ENCODE results near the gene CARS2. TPM values are rescaled to one million over a fixed set of nuclear protein-coding genes. Genes with fewer than 3 reads are reported as not detected.

The CARS2 gene, protein sequence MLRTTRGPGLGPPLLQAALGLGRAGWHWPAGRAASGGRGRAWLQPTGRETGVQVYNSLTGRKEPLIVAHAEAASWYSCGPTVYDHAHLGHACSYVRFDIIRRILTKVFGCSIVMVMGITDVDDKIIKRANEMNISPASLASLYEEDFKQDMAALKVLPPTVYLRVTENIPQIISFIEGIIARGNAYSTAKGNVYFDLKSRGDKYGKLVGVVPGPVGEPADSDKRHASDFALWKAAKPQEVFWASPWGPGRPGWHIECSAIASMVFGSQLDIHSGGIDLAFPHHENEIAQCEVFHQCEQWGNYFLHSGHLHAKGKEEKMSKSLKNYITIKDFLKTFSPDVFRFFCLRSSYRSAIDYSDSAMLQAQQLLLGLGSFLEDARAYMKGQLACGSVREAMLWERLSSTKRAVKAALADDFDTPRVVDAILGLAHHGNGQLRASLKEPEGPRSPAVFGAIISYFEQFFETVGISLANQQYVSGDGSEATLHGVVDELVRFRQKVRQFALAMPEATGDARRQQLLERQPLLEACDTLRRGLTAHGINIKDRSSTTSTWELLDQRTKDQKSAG
- total RNA-seq (100 to 1,000 TPM in 1 of 2 experiments, 10 to 100 TPM in 1; 99.9 to 102 TPM), polyA plus RNA-seq (10 to 100 TPM; 36.0 to 59.3 TPM)

DNA sequence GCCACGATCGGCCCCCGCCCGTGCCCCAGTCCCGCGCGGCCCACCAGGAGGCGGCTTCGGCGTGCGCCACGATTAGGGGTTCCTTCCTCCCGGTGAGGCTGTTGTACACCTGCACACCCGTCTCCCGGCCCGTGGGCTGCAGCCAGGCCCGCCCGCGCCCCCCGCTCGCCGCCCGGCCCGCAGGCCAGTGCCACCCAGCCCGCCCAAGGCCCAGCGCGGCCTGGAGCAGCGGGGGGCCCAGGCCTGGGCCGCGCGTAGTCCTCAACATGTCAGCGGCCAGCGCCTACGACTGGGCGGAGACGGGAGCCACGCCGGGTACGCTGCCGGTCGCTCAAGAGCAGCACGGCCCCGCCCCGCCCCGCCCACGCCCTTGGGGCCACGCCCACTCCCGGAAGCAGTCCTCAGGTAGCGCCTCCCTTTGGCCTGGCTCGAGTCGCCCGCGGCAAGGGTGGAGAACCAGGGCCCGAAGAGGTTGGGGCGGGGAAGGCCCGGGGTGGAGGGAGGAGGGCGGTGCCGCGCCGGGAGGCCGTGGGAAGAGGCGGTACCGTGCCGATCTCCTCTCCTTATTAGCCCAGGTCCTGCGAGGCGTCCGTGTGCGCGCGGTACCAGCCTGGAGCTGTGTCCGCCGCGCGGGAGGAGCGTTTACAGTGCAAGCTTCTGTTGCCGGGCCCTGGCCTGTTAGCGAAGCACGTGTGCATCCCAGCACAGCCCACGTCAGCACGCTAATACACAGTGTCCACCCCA lies at the start of gene CARS2:
TSS of gene CARS2 (minus strand) at position 291 of the 744 bp plus-strand sequence. CDS start at position 268, 23 bp downstream.
- Histone ChIP-seq H3K36me3 (ENCODE audit: insufficient read depth, low read length) (peaks cover 10% of the 10 kb centered on the region), H3K4me3 (ENCODE audit: low read length in 2 of 2) (peak within 1 kb of the TSS; percentile 49 to 64), H3K27me3 (ENCODE audit: insufficient read depth, low read length) (no peaks in the 10 kb centered on the region), H3K4me1 (ENCODE audit: insufficient read depth, low read length) (peaks cover 41% of the 10 kb centered on the region), H3K9me3 (ENCODE audit: control insufficient read depth in 1 of 2, low read length in 2 of 2) (no peaks in the 10 kb centered on the region), H3K27ac (ENCODE audit: low read depth, low read length) (peak within 1 kb of the TSS; percentile 74)
- intact Hi-C loops (cut with micrococcal nuclease): loop anchor here (1.0 to 2.0 kb wide), 3 partner anchors 9 to 447 kb away; no protein-coding TSS in a partner anchor
- CTCF ChIA-PET (ENCODE audit: partially characterized antibody): interaction anchor here (0.7 to 1.8 kb wide), 4 partner anchors 9 to 208 kb away, joined by 3 to 7 read pairs (median 5); no protein-coding TSS in a partner anchor
- POLR2A ChIA-PET (ENCODE audit: partially characterized antibody): interaction anchor here (0.6 to 5.0 kb wide), 7 partner anchors 9 to 209 kb away, joined by 3 to 68 read pairs (median 3); partner anchors contain the start of genes ANKRD10, ING1 and RAB20
- Mint-ChIP-seq H3K27ac (peak within 1 kb of the TSS; percentile 83 to 96 (median 93)), H3K27me3 (no peaks in the 10 kb centered on the region), H3K4me3 (peak within 1 kb of the TSS; percentile 91 to 96 (median 94)), H3K9me3 (no peaks in the 10 kb centered on the region), H3K36me3 (peaks cover 8 to 19% of the 10 kb centered on the region in 2 donors), H3K4me1 (peaks cover 27 to 49% (median 40%) of the 10 kb centered on the region in 4 donors)
- DNase-seq: peak; percentile 85 to 93 (median 86)

GRCh38 chr13:110748271-110748670 lies 42.4 kb upstream of the CARS2 start:
- Histone ChIP-seq H3K9me3 (ENCODE audit: control insufficient read depth in 1 of 2, low read length in 2 of 2) (no peaks in the 10 kb centered on the region), H3K27me3 (ENCODE audit: insufficient read depth, low read length) (no peaks in the 10 kb centered on the region), H3K4me3 (ENCODE audit: low read length in 2 of 2) (no peak overlapping the region), H3K4me1 (ENCODE audit: insufficient read depth, low read length) (no peaks in the 10 kb centered on the region), H3K36me3 (ENCODE audit: insufficient read depth, low read length) (no peaks in the 10 kb centered on the region), H3K27ac (ENCODE audit: low read depth, low read length) (no peak overlapping the region)
- ChIA-PET CTCF (ENCODE audit: partially characterized antibody) (no interaction called here), POLR2A (ENCODE audit: partially characterized antibody) (no interaction called here)
- Mint-ChIP-seq H3K27ac (no peak overlapping the region), H3K36me3 (peaks cover 0 to 12% of the 10 kb centered on the region in 2 donors), H3K27me3 (no peaks in the 10 kb centered on the region), H3K4me3 (no peak overlapping the region), H3K9me3 (peaks cover 0 to 14% (median 9%) of the 10 kb centered on the region in 8 donors), H3K4me1 (no peaks in the 10 kb centered on the region)
- no peak for DNase-seq
- intact Hi-C loops (cut with micrococcal nuclease): no loop called here

DNA sequence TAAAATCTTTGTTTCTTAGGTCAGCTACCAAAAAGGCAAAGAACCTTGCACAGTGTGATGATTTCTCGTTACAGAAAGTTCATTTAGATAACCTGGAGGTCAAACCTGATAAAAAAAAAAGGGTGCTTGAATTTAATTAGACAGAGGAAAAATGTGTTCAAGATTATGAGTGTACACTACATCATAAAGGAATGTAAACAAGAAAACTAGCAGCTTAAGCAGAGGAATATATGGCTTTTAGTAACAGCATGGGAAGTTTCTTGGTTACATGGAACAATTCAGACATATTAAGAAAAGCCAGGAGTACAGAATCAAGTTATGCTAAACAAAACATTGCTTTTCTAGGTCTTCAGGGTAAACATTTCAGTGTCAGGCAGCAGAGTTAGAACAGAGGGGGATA lies 40.5 kb upstream of the CARS2 start:
- Histone ChIP-seq H3K4me1 (ENCODE audit: insufficient read depth, low read length) (no peaks in the 10 kb centered on the region), H3K9me3 (ENCODE audit: control insufficient read depth in 1 of 2, low read length in 2 of 2) (no peaks in the 10 kb centered on the region), H3K27ac (ENCODE audit: low read depth, low read length) (no peak overlapping the region), H3K27me3 (ENCODE audit: insufficient read depth, low read length) (no peaks in the 10 kb centered on the region), H3K36me3 (ENCODE audit: insufficient read depth, low read length) (no peaks in the 10 kb centered on the region), H3K4me3 (ENCODE audit: low read length in 2 of 2) (no peak overlapping the region)
- H3K36me3 Mint-ChIP-seq: peaks cover 0 to 11% of the 10 kb centered on the region in 2 donors
- H3K4me1 Mint-ChIP-seq: no peaks in the 10 kb centered on the region
- DNase-seq: no peak
- peaks cover 0 to 21% (median 16%) of the 10 kb centered on the region in 8 donors for H3K9me3 Mint-ChIP-seq
- ChIA-PET POLR2A (ENCODE audit: partially characterized antibody) (no interaction called here), CTCF (ENCODE audit: partially characterized antibody) (no interaction called here)
- no peak overlapping the region for H3K4me3 Mint-ChIP-seq
- intact Hi-C loops (cut with micrococcal nuclease): no loop called here
- H3K27ac Mint-ChIP-seq: no peak overlapping the region
- H3K27me3 Mint-ChIP-seq: no peaks in the 10 kb centered on the region

DNA sequence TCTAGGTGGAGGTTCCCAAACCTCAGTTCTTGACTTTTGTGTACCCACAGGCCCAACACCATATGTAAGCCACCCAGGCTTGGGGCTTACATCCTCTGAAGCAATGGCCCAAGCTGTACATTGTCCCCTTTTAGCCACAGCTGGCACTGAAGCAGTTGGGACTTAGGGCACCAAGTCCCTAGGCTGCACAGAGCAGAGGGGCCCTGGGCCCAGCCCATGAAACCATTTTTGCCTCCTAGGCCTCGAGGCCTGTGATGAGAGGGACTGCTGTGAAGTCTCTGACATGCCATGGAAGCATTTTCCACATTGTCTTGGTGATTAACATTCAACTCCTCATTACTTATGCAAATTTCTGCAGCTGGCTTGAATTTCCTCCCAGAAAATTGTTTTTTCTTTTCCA lies 37.8 kb upstream of the CARS2 start:
- no peaks in the 10 kb centered on the region for H3K4me1 ChIP-seq (ENCODE audit: insufficient read depth, low read length)
- H3K4me3 Mint-ChIP-seq: no peak overlapping the region
- peaks cover 0 to 1% of the 10 kb centered on the region in 2 donors for H3K27me3 Mint-ChIP-seq
- POLR2A ChIA-PET (ENCODE audit: partially characterized antibody): no interaction called here
- CTCF ChIA-PET (ENCODE audit: partially characterized antibody): no interaction called here
- intact Hi-C loops (cut with micrococcal nuclease): no loop called here
- H3K36me3 Mint-ChIP-seq: peaks cover 0 to 6% of the 10 kb centered on the region in 2 donors
- no peak overlapping the region for H3K27ac Mint-ChIP-seq
- no peaks in the 10 kb centered on the region for H3K9me3 ChIP-seq (ENCODE audit: control insufficient read depth in 1 of 2, low read length in 2 of 2)
- no peak overlapping the region for H3K27ac ChIP-seq (ENCODE audit: low read depth, low read length)
- H3K27me3 ChIP-seq (ENCODE audit: insufficient read depth, low read length): no peaks in the 10 kb centered on the region
- no peak for DNase-seq
- no peaks in the 10 kb centered on the region for H3K4me1 Mint-ChIP-seq
- H3K9me3 Mint-ChIP-seq: peaks cover 0 to 27% (median 19%) of the 10 kb centered on the region in 8 donors
- no peaks in the 10 kb centered on the region for H3K36me3 ChIP-seq (ENCODE audit: insufficient read depth, low read length)
- no peak overlapping the region for H3K4me3 ChIP-seq (ENCODE audit: low read length in 2 of 2)

DNA sequence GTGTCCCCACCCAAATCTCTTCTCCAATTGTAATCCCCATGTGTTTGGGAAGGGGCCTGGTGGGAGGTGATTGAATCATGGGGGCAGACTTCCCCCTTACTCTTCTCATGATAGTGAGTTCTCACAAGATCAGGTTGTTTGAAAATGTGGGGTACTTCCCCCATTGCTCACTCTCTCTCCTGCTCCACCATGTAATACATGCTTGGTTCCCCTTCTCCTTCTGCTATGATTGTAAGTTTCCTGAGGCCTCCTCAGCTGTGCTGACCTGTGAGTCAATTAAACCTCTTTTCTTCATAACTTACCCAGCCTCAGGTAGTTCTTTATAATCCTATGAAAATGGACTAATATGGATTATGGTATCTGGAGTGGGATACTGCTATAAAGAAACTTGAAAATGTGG lies 31.6 kb upstream of the CARS2 start:
- Mint-ChIP-seq H3K27ac (no peak overlapping the region), H3K36me3 (peaks cover 0 to 8% of the 10 kb centered on the region in 2 donors), H3K4me1 (no peaks in the 10 kb centered on the region), H3K9me3 (peaks cover 0 to 14% (median 4%) of the 10 kb centered on the region in 8 donors), H3K4me3 (no peak overlapping the region), H3K27me3 (peaks cover 0 to 1% of the 10 kb centered on the region in 2 donors)
- DNase-seq: no peak
- H3K27ac ChIP-seq (ENCODE audit: low read depth, low read length): no peak overlapping the region
- H3K36me3 ChIP-seq (ENCODE audit: insufficient read depth, low read length): no peaks in the 10 kb centered on the region
- ChIA-PET CTCF (ENCODE audit: partially characterized antibody) (no interaction called here), POLR2A (ENCODE audit: partially characterized antibody) (no interaction called here)
- no peak overlapping the region for H3K4me3 ChIP-seq (ENCODE audit: low read length in 2 of 2)
- H3K4me1 ChIP-seq (ENCODE audit: insufficient read depth, low read length): no peaks in the 10 kb centered on the region
- no peaks in the 10 kb centered on the region for H3K9me3 ChIP-seq (ENCODE audit: control insufficient read depth in 1 of 2, low read length in 2 of 2)
- intact Hi-C loops (cut with micrococcal nuclease): no loop called here
- no peaks in the 10 kb centered on the region for H3K27me3 ChIP-seq (ENCODE audit: insufficient read depth, low read length)

DNA sequence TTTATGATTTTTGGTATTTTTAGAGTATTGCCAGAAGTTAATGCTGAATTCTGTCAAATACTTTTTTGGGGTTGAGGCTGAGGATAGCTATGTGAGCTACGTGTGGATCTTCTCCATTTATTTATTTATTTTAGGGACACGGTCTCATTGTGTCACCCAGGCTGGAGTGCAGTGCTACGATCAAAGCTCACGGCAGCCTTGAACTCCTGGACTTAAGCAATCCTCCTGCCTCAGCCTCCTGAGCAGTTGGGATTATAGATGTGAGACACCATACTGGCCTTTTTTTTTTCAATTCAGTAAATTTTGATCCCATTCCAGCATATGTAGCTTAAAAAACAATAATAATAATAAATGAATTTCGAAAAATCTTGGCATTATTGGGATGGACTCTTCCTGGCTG lies 28.6 kb upstream of the CARS2 start:
- H3K27ac ChIP-seq (ENCODE audit: low read depth, low read length): no peak overlapping the region
- no peaks in the 10 kb centered on the region for H3K9me3 ChIP-seq (ENCODE audit: control insufficient read depth in 1 of 2, low read length in 2 of 2)
- H3K27me3 ChIP-seq (ENCODE audit: insufficient read depth, low read length): no peaks in the 10 kb centered on the region
- Mint-ChIP-seq H3K27me3 (peaks cover 0 to under 1% of the 10 kb centered on the region in 2 donors), H3K9me3 (peaks cover 0 to 13% (median 1%) of the 10 kb centered on the region in 8 donors), H3K4me3 (no peak overlapping the region), H3K27ac (no peak overlapping the region), H3K36me3 (peaks cover 0 to 8% of the 10 kb centered on the region in 2 donors), H3K4me1 (no peaks in the 10 kb centered on the region)
- CTCF ChIA-PET (ENCODE audit: partially characterized antibody): interaction anchor here (1.1 kb wide), 1 partner anchor 87 kb away, joined by 3 read pairs; no protein-coding TSS in a partner anchor
- POLR2A ChIA-PET (ENCODE audit: partially characterized antibody): no interaction called here
- DNase-seq: no peak
- no peak overlapping the region for H3K4me3 ChIP-seq (ENCODE audit: low read length in 2 of 2)
- H3K4me1 ChIP-seq (ENCODE audit: insufficient read depth, low read length): no peaks in the 10 kb centered on the region
- intact Hi-C loops (cut with micrococcal nuclease): no loop called here
- H3K36me3 ChIP-seq (ENCODE audit: insufficient read depth, low read length): no peaks in the 10 kb centered on the region

GRCh38 chr13:110731072-110731471 lies 25.2 kb upstream of the CARS2 start:
- peaks cover 10 to 21% (median 12%) of the 10 kb centered on the region in 4 donors for H3K4me1 Mint-ChIP-seq
- no peak for DNase-seq
- ChIA-PET CTCF (ENCODE audit: partially characterized antibody) (no interaction called here), POLR2A (ENCODE audit: partially characterized antibody) (no interaction called here)
- peak overlapping the region in 1 of 7 donors; percentile 32 for H3K27ac Mint-ChIP-seq
- no peak overlapping the region for H3K4me3 ChIP-seq (ENCODE audit: low read length in 2 of 2)
- no peaks in the 10 kb centered on the region for H3K36me3 Mint-ChIP-seq
- intact Hi-C loops (cut with micrococcal nuclease): no loop called here
- no peaks in the 10 kb centered on the region for H3K9me3 ChIP-seq (ENCODE audit: control insufficient read depth in 1 of 2, low read length in 2 of 2)
- no peak overlapping the region for H3K4me3 Mint-ChIP-seq
- H3K4me1 ChIP-seq (ENCODE audit: insufficient read depth, low read length): peaks cover 9% of the 10 kb centered on the region
- H3K9me3 Mint-ChIP-seq: peaks cover 0 to 3% (median 0%) of the 10 kb centered on the region in 8 donors
- no peaks in the 10 kb centered on the region for H3K27me3 Mint-ChIP-seq
- H3K36me3 ChIP-seq (ENCODE audit: insufficient read depth, low read length): no peaks in the 10 kb centered on the region
- H3K27me3 ChIP-seq (ENCODE audit: insufficient read depth, low read length): no peaks in the 10 kb centered on the region
- H3K27ac ChIP-seq (ENCODE audit: low read depth, low read length): no peak overlapping the region

Measured in CD4-positive, alpha-beta memory T cell (primary cell).